Thoracic aorta (tissue), 2 donors: ENCODE data around the gene PPP2R3A. TPM values are rescaled to one million over a fixed set of nuclear protein-coding genes. Genes with fewer than 3 reads are reported as not detected.
A peak's percentile ranks its signal among the peaks of the same experiment; 100 is the strongest.

Experiments used
- ATAC-seq: fragments of 150-250 bp; one replicate; pipeline ENCODE4 v1.8.0; 2017; ENCODE audit warnings: low read depth; ENCODE audit not compliant: insufficient number of reproducible peaks, low FRiP score
- DNase-seq: peaks from one replicate; pipeline ENCODE4 v3.0.0-alpha.2; 2020; ENCODE audit warnings: low spot score
- H3K27ac ChIP-seq, 2 donors: fragments of 200-600 bp; sonication (generic); 1 replicate in 1 of 2; 2 replicates in 1 of 2; pipeline ENCODE4 v1.5.1; 2016; ENCODE audit warnings: mild to moderate bottlenecking in 2 of 2, moderate library complexity in 2 of 2
- H3K27me3 ChIP-seq: fragments of 200-600 bp; sonication (generic); replicated peaks from 2 replicates; pipeline ENCODE4 v1.6.0; 2016; ENCODE audit warnings: mild to moderate bottlenecking; ENCODE audit not compliant: insufficient read depth
- H3K36me3 ChIP-seq: fragments of 200-600 bp; sonication (generic); one replicate; pipeline ENCODE4 v1.5.1; 2016
- H3K4me1 ChIP-seq, 2 donors: fragments of 200-600 bp; sonication (generic); 1 replicate in 1 of 2; 2 replicates in 1 of 2; pipeline versions ENCODE4 v1.5.1 to v1.6.0; 2016; ENCODE audit warnings: low read depth in 2 of 2, mild to moderate bottlenecking in 1 of 2; ENCODE audit not compliant: control insufficient read depth in 1 of 2
- H3K4me3 ChIP-seq: fragments of 200-600 bp; sonication (generic); 2 replicates; pipeline ENCODE4 v1.5.1; 2016; ENCODE audit warnings: mild to moderate bottlenecking
- H3K9me3 ChIP-seq: fragments of 200-600 bp; sonication (generic); 2 replicates; pipeline ENCODE4 v1.5.1; 2016
- total RNA-seq, 2 donors: library from RNA; depleted of rRNA; stranded (reverse); fragments of >200 nt; gene quantifications; one replicate each; pipeline versions ENCODE4 v1.1.0 to v1.2.3, GENCODE V29; 2016
- TF ChIP-seq, protein P1 (sequence below): fragments of 200-600 bp; sonication (generic); IDR thresholded peaks from one replicate; pipeline ENCODE4 v1.5.1; 2019; ENCODE audit warnings: antibody characterized with exemption

PPP2R3A gene
- total RNA-seq, 2 donors from 2014 or later: 6.8 to 18.0 TPM

DNA sequence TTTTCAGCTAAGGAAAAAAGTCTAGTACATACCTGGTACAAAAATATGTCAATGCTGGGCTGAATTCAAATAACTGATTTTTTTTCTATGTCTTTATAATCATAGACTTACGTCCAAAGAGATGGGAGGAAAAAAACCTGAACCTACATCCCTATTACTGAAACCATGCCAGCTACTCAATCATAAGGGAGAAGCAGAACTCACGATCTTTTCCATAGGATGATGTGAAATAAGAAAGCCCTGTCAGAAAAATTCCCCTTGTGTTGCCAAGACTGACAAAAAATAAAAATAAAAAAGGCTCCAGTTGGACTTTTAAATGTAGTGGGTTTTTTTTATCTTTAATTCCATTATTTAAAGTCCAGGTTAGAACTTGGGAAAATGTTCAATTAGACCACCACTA, 227.3 kb downstream of the PPP2R3A start:
- DNase-seq (no peak), ATAC-seq (no peak)
- TF ChIP-seq, protein P1, sequence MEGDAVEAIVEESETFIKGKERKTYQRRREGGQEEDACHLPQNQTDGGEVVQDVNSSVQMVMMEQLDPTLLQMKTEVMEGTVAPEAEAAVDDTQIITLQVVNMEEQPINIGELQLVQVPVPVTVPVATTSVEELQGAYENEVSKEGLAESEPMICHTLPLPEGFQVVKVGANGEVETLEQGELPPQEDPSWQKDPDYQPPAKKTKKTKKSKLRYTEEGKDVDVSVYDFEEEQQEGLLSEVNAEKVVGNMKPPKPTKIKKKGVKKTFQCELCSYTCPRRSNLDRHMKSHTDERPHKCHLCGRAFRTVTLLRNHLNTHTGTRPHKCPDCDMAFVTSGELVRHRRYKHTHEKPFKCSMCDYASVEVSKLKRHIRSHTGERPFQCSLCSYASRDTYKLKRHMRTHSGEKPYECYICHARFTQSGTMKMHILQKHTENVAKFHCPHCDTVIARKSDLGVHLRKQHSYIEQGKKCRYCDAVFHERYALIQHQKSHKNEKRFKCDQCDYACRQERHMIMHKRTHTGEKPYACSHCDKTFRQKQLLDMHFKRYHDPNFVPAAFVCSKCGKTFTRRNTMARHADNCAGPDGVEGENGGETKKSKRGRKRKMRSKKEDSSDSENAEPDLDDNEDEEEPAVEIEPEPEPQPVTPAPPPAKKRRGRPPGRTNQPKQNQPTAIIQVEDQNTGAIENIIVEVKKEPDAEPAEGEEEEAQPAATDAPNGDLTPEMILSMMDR: no peak
- Histone ChIP-seq H3K9me3 (no peaks in the 10 kb centered on the region), H3K4me1 (peaks cover 42 to 47% of the 10 kb centered on the region in 2 donors), H3K36me3 (no peaks in the 10 kb centered on the region), H3K27ac (peak overlapping the region; percentile 20 to 98), H3K27me3 (no peaks in the 10 kb centered on the region), H3K4me3 (peak overlapping the region; percentile 86)

DNA sequence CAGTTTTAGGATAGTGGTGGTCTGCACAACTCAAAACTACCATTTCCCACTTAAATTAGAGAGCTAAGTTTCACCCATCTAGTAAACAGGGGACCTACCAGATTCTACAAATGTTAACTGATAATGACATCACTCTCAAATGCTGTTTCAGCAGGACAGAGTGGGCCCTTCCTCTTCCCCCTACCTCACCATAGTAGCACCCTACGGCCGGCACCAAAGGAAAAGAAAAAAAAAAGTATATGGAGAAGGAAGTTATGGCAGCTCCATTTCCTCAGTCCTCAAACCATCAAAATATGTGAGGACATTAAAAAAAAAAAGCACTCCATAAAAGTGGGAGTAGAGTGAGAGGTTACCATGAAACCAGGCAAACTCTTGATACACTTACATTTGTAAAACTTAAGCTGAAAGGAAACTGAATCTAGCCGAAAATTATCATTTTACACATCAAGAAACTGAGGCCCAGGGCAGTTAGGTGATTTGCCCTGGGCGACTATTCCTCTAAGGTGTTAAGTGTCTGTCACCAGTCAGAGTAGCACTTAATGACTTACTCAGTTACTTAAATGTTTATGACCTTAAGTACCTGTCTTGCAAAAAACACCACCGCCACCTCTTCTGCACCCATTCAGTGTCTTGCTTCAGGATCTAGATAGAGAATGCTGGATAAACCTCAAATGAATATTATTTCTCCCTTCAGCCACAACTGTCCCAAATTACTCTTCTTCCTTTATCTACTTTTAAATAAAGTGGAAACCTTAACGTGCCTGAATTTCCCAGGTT, 227.9 kb downstream of the PPP2R3A start:
- no peaks in the 10 kb centered on the region for H3K36me3 ChIP-seq
- H3K4me1 ChIP-seq: peaks cover 38 to 47% of the 10 kb centered on the region in 2 donors
- no peak for DNase-seq
- no peak for ATAC-seq
- peak overlapping the region; percentile 86 for H3K4me3 ChIP-seq
- H3K9me3 ChIP-seq: no peaks in the 10 kb centered on the region
- no peaks in the 10 kb centered on the region for H3K27me3 ChIP-seq
- TF ChIP-seq, protein P1: no peak
- H3K27ac ChIP-seq: peak overlapping the region; percentile 20 to 98

DNA sequence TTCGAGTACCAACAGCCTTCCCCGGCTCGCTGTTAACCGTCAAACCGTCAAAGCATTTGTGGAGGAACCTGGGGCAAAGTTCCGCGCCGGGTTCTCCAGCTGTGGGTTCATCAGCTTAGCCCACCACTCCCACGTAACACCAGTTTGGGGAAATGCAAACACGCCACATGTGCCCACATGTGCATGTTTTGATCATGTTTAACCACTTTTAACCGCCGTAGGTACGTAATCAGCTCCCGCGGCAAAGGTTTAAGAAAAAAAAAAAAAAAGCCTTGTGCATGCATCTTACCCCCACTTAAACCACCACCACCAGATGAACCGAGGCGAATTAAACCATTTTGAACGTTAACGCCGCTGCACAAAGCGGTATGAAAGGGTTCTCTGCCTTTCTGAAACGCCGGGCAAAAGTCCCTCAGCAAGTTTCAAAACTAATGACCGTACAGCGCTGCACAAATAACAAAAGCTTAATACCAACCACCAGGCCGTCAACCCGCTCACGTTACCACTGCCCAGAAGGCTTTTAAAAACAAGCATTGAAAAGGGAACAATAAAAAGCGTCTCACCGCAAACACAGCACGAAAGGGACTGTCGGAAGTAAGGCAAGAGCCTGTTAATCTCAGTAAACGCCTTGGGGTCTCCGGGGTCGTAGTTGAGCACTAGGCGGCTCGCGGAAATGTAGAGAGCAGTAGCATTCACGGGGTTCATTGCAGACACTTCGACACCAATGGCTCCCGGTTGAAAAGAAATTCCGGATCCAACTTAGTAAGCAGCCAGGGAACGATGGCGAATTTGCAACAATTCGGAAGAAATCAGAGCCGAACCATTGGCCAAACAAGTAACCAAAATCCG, 229.1 kb downstream of the PPP2R3A start:
- TF ChIP-seq, protein P1: no peak
- Histone ChIP-seq H3K4me1 (peaks cover 34 to 42% of the 10 kb centered on the region in 2 donors), H3K9me3 (no peaks in the 10 kb centered on the region), H3K4me3 (peak overlapping the region; percentile 86), H3K36me3 (no peaks in the 10 kb centered on the region), H3K27me3 (no peaks in the 10 kb centered on the region), H3K27ac (peak overlapping the region; percentile 98 to 99)
- DNase-seq (no peak), ATAC-seq (no peak)

DNA sequence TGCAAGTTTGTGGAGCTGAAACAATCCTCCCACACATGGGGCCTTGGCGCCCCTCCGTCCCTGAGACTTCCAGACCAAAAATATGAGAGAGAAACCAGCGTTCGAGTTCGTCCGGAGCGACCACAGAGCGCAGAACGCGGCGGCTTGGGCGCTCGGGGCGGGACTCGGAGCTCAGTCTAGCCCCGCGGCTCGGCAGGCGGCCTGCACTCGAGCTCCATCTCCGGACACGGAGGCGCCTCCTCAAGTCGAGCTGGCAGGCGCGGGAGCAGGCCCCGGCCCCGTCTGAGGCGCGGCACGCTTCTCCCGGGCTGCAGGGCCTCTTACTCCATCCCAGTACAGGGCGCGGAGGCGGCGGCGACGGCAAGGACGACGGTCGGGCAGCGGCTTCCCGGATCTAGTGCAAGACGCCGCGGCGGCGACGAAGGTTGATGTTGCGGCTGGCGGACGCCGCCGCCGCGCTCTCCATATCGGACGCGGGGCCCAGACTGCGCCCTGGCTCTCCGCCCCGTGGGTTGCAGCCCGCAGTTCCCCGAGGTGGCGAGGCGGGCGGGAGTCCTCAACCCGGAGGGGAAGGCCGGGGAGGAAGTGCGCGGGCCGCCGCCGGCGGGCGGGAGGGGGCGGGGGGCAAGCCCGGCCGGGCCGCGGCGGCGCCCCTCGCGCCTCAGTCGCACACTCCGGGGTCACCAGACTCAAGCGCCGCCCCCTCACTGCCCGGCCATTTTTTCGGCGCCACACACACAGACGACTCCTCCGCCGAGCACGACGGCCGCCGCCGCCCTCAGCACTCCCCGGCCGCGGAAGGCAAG, 229.9 kb downstream of the PPP2R3A start:
- Histone ChIP-seq H3K36me3 (no peaks in the 10 kb centered on the region), H3K27ac (peak overlapping the region; percentile 98 to 99), H3K9me3 (no peaks in the 10 kb centered on the region), H3K4me1 (peaks cover 27 to 34% of the 10 kb centered on the region in 2 donors), H3K4me3 (peak overlapping the region; percentile 86), H3K27me3 (no peaks in the 10 kb centered on the region)
- TF ChIP-seq, protein P1: no peak
- peak; percentile 45 for DNase-seq
- peak; percentile 30 for ATAC-seq
